ENCODE measurements around the gene ZBTB7C. TPM values are rescaled to one million over a fixed set of nuclear protein-coding genes. Genes with fewer than 3 reads are reported as not detected.

Gene ZBTB7C
- total RNA-seq, 1 experiment from 2014 or later: not detected

DNA sequence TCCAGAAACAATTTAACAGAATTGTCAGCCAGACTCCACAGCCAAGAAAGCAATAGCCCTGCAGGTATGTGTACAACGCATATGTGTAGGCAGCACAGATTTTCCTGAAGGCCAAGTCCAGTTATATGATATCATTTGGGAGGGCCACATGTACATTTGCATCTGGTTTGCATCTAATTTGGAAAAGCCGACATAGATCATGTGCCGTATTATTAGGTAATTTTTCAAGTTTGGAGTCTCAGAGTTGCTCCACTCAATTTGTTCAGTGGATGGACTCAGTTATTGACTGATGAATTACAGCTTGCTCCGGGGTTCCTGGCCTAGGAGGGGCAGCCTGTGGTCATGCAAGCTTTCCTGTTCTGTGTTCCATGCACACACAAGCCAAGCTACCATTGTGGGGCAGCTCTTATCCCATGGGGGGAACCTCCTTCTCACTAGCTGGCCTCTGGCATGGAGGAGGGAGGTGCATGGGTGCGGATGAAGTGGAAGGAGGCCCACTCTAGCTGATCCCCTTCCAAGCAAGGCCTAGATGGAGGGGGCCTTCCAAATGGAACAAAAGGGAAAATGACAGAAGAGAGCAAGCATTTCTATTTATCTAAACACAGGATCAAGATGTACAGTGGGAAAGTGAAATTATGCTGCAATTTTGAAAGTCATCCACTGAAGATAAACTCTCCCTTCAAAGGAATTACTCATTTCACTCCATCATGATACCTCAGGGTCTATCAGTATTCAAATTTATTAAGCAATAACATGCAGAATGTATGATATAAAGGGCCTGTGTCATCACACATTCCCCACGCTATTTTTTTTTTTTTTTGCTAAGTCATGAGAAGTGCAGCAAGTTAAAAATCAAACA, 276.2 kb downstream of the ZBTB7C start:
- H3K36me3 ChIP-seq: no peaks in the 10 kb centered on the region
- H3K4me3 ChIP-seq: no peak overlapping the region
- no peaks in the 10 kb centered on the region for H3K9me3 ChIP-seq (replicated peaks)
- no peak for DNase-seq
- H3K27ac ChIP-seq: no peak overlapping the region
- no peaks in the 10 kb centered on the region for H3K27me3 ChIP-seq
- H3K4me1 ChIP-seq: no peaks in the 10 kb centered on the region

DNA sequence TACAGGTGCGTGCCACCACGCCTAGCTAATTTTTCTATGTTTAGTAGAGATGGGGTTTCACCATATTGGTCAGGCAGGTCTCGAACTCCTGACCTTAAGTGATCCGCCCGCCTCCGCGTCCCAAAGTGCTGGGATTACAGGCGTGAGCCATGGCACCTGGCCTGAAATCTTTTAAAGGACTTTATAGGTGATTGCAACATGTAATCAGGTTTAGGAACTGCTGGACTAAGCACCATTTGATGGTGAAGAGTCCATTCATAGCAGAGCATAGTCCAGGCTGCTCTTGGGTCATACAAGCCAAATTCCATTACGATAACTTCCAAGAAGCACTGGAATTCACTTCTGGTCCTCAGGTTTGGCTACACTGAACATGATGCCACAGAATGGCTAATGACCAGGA, 278.1 kb downstream of the ZBTB7C start:
- Histone ChIP-seq H3K9me3 (replicated peaks) (no peaks in the 10 kb centered on the region), H3K36me3 (no peaks in the 10 kb centered on the region), H3K27ac (no peak overlapping the region), H3K4me3 (no peak overlapping the region), H3K27me3 (no peaks in the 10 kb centered on the region), H3K4me1 (no peaks in the 10 kb centered on the region)
- DNase-seq: no peak

DNA sequence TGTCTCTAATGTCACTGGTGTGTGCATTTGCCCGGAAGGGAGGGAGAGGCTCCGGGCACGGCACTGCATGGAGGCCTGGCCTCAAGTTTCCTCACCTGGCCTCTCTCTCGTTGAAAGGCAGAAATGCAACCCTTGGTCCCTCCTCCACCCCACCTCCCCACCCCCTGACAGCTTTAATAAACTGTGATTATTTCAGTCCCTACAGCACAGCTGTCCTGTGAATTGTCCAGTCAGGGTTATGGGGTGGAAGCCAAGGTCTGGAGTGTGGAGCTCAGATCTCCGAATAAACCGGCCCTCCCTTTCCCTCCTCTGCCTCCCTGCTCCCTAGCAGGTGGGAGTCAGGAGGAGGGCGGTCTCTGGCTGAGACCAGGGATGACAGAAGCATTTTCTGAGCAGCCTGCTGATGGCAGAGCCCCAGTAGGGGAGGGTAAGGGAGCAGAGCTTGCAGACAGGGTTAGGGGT, 279.5 kb downstream of the ZBTB7C start:
- Histone ChIP-seq H3K4me1 (no peaks in the 10 kb centered on the region), H3K4me3 (no peak overlapping the region), H3K27ac (no peak overlapping the region), H3K9me3 (replicated peaks) (no peaks in the 10 kb centered on the region), H3K27me3 (no peaks in the 10 kb centered on the region), H3K36me3 (no peaks in the 10 kb centered on the region)
- DNase-seq: no peak

DNA sequence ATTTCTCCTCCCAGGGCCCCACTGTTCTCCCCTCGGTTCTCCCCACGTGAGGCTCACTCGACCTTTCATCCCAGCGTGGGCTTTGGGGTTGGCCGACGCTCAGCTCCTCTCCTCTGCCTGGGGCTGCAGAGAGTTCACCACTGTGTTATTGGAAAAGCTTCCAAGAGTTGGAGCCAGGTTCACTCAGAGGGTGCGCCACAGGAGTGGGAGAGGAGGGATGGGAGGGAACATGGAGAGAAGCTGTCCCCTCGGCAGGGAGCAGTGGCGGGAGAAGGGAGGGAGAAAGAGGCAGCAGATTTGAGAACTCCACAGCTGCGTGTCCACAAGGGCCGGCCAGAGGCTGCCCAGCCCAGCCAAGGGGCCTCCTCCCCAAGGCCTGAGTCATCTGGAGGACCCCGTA, 281.6 kb downstream of the ZBTB7C start:
- Histone ChIP-seq H3K4me1 (no peaks in the 10 kb centered on the region), H3K36me3 (no peaks in the 10 kb centered on the region), H3K27me3 (no peaks in the 10 kb centered on the region), H3K4me3 (no peak overlapping the region), H3K9me3 (replicated peaks) (no peaks in the 10 kb centered on the region), H3K27ac (no peak overlapping the region)
- no peak for DNase-seq

DNA sequence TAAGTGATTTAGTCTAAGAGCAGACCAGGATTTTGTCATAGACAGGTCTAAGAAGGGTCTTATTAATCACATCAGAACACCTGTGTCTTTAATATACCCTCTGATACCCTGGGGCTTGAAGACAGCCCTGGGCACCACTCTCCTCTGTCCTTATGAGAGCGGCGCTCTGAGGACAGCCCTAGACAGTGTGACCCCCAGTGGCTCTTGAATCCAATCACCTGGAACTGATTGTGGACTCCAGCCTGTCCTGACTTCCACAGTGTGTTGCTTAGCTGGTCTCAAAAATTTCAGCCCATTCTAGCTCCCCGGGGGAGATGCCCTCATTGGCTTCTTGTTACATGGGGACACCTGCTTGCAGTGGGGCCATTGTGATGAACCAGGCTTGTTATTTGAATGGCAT, 282.9 kb downstream of the ZBTB7C start:
- H3K4me1 ChIP-seq: no peaks in the 10 kb centered on the region
- H3K9me3 ChIP-seq (replicated peaks): no peaks in the 10 kb centered on the region
- no peaks in the 10 kb centered on the region for H3K27me3 ChIP-seq
- H3K36me3 ChIP-seq: no peaks in the 10 kb centered on the region
- DNase-seq: no peak
- no peak overlapping the region for H3K27ac ChIP-seq
- H3K4me3 ChIP-seq: no peak overlapping the region

DNA sequence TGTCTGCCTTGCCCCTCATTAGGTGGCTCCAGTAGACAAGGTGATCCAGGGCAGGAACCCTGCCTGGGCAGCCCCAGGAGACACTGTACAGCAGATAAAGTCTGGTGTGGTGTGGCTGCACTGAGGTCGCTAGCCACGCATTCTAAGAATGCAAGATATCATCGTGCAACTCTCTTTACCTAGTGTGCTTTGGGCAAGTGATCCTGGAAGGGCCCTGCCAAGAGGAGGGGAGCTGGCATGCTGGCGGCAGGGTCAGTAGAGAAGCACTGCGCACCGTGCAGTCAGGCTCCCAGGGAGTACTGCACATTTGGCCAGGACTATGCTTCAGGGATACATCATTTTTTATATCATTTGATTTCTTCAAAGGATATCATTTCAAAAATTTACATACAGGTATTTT, 283.5 kb downstream of the ZBTB7C start:
- Histone ChIP-seq H3K4me1 (no peaks in the 10 kb centered on the region), H3K27me3 (no peaks in the 10 kb centered on the region), H3K36me3 (no peaks in the 10 kb centered on the region), H3K9me3 (replicated peaks) (no peaks in the 10 kb centered on the region), H3K4me3 (no peak overlapping the region), H3K27ac (no peak overlapping the region)
- no peak for DNase-seq

DNA sequence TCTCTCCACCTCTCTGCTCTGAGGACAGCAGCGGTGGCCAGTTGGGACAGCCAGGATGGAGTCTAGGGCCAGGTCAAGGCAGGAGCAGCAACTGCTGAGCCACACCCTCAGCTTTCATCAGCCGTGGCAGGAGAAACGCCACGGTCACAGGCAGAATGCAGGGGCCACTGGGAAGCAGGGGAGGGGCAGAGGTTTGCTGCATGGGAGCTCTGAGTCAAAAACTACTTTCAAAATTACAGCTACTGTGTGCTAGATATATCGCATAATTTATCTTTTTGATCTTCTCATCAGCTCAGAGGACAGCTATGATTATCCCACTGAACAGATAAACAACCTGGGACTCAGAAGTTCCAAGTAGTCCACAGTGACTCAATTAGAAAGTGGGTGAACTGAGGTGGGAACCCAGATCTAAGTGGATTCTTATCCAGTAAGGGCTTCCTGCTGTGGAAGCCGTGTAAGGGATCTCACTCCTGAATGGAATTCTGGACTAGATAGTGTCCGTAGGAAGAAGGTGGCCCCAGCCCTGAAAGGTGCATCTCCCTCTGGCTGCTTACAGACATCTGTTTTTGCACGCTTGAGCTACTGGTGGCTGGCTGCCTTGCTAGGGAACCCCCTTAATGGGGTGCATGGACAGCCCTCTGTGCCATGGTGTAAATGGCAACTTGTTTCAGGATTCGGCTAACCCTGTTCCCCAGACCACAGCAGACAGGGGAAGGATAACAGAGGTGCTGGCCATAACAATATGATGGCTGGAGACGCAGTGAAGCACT, 284.1 kb downstream of the ZBTB7C start:
- no peaks in the 10 kb centered on the region for H3K9me3 ChIP-seq (replicated peaks)
- no peaks in the 10 kb centered on the region for H3K4me1 ChIP-seq
- no peak for DNase-seq
- H3K27me3 ChIP-seq: no peaks in the 10 kb centered on the region
- H3K36me3 ChIP-seq: no peaks in the 10 kb centered on the region
- no peak overlapping the region for H3K4me3 ChIP-seq
- H3K27ac ChIP-seq: no peak overlapping the region

DNA sequence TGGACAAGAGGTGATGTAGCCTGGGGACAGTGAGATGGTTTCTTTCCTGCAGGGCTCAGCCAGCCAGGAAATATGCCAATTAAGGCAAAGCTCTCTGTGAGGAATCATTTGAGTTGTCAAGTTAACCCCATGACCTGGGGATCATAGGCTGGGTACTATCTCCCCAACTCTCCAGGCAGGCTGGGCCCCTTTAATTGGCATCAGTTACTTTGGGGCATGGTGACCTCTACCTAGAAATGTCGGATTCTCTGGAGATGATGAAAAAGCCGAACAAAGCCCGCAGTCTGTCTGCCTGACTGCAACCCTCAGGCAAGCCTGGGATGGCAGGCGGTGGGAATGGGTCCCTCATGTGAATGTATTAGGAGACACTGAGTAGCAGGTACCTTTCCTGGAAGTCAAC, 285.2 kb downstream of the ZBTB7C start:
- no peaks in the 10 kb centered on the region for H3K9me3 ChIP-seq (replicated peaks)
- no peak overlapping the region for H3K4me3 ChIP-seq
- no peaks in the 10 kb centered on the region for H3K36me3 ChIP-seq
- no peak overlapping the region for H3K27ac ChIP-seq
- no peaks in the 10 kb centered on the region for H3K27me3 ChIP-seq
- no peaks in the 10 kb centered on the region for H3K4me1 ChIP-seq
- DNase-seq: no peak

DNA sequence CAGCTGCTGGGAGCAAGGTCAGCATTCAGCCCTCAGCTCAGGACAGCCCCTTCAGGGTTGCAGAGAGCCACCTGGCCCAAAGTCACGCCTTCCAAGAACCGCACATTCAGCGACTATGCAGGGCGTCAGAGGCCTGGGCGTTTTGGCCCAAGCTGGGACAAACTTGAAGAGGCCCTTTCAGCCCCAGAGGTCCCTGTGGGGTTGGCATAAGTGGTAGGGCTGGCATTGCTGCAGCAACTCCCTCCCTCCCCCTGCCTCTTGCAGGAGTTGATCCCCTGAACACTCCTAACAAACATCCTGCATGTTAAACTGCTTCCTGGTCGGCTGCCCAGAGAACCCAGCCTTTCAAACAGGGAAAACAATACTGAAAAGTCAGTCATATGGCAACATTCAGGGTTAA, 285.9 kb downstream of the ZBTB7C start:
- no peak for DNase-seq
- H3K36me3 ChIP-seq: no peaks in the 10 kb centered on the region
- H3K27me3 ChIP-seq: no peaks in the 10 kb centered on the region
- no peak overlapping the region for H3K27ac ChIP-seq
- no peaks in the 10 kb centered on the region for H3K4me1 ChIP-seq
- H3K4me3 ChIP-seq: no peak overlapping the region
- H3K9me3 ChIP-seq (replicated peaks): no peaks in the 10 kb centered on the region

DNA sequence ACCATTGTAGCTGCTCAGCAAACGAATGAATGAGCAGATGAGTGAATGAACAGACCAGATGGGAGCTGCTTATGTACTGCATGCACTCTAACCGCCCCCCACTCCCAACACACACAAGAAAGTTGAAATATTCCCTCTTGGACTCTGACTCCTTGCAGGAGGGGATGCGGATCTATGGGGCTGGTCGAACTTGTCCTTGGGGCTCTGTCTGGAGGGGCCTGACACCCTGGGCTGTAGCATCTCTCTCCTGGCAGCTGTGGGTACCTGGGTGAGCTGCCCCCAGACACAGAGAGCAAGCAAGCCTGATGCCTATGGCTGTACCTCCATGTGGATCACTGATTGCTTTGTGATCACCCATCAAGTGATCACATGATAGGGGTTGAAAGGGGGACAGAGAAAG, 286.4 kb downstream of the ZBTB7C start:
- DNase-seq: no peak
- Histone ChIP-seq H3K36me3 (no peaks in the 10 kb centered on the region), H3K27me3 (no peaks in the 10 kb centered on the region), H3K4me1 (no peaks in the 10 kb centered on the region), H3K4me3 (no peak overlapping the region), H3K27ac (no peak overlapping the region), H3K9me3 (replicated peaks) (no peaks in the 10 kb centered on the region)

DNA sequence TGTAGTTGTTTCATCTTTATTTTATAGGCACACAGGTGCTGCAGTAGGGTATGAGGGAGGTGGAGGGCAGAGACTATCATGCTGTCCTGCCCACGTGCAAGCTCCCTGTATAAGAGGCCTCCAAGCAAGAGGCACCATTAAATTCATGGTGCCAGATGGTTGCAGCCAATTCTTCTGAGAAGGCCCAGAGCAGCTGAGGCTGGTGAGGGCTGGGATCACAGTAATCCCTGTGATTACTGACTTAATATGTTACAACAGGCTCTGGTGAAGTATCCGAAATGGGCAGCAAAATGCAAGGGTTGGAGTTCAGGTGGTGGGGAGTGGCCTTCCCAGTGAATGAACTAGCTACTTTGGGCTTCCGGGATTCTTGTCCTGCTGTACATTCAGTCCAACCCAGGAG, 286.8 kb downstream of the ZBTB7C start:
- no peak overlapping the region for H3K27ac ChIP-seq
- H3K9me3 ChIP-seq (replicated peaks): no peaks in the 10 kb centered on the region
- no peaks in the 10 kb centered on the region for H3K36me3 ChIP-seq
- H3K4me3 ChIP-seq: no peak overlapping the region
- DNase-seq: peak in 1 of 2 experiments; percentile 1
- no peaks in the 10 kb centered on the region for H3K27me3 ChIP-seq
- no peaks in the 10 kb centered on the region for H3K4me1 ChIP-seq

DNA sequence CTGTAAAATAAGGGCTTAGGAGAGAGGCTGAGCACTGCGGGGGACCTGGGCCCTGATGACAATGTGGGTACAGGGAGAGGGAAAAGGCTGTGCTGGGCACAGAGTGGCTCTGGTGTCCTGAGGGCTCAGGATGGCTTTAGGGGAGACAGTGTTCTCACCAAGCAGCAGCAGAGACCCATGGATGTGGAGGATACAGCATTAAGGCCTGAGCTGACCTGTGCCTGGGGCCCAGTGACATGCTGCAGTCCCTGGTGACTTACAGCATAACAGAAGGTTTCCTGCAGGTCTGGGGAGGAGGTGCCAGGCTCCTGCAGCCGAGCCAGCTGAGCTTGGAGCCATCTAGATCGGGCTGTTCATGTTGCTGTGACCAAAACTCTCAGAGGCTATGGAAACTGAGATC, 287.4 kb downstream of the ZBTB7C start:
- Histone ChIP-seq H3K4me3 (no peak overlapping the region), H3K9me3 (replicated peaks) (no peaks in the 10 kb centered on the region), H3K4me1 (no peaks in the 10 kb centered on the region), H3K27me3 (no peaks in the 10 kb centered on the region), H3K27ac (no peak overlapping the region), H3K36me3 (no peaks in the 10 kb centered on the region)
- DNase-seq: no peak

DNA sequence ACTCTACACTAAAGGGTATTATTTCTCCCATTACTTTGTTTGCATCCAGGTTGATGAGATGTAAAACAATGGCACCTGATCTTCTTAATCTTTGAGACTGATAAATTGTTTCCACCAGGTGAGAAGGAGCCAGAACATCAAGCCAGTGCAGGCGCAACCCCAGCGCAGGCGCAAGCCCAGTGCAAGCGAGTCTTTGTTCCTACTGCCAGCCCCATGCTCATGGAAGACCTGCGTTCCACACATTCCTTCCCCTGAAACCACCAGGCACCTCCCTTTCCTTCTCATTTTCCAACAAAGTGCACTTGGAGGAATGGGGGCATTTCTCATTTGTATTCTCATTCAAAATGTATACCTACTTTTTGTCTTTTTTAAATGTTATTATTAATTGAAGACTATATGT, 290.0 kb downstream of the ZBTB7C start:
- no peaks in the 10 kb centered on the region for H3K36me3 ChIP-seq
- no peak overlapping the region for H3K27ac ChIP-seq
- no peaks in the 10 kb centered on the region for H3K9me3 ChIP-seq (replicated peaks)
- H3K4me3 ChIP-seq: no peak overlapping the region
- H3K27me3 ChIP-seq: no peaks in the 10 kb centered on the region
- H3K4me1 ChIP-seq: no peaks in the 10 kb centered on the region
- DNase-seq: no peak

DNA sequence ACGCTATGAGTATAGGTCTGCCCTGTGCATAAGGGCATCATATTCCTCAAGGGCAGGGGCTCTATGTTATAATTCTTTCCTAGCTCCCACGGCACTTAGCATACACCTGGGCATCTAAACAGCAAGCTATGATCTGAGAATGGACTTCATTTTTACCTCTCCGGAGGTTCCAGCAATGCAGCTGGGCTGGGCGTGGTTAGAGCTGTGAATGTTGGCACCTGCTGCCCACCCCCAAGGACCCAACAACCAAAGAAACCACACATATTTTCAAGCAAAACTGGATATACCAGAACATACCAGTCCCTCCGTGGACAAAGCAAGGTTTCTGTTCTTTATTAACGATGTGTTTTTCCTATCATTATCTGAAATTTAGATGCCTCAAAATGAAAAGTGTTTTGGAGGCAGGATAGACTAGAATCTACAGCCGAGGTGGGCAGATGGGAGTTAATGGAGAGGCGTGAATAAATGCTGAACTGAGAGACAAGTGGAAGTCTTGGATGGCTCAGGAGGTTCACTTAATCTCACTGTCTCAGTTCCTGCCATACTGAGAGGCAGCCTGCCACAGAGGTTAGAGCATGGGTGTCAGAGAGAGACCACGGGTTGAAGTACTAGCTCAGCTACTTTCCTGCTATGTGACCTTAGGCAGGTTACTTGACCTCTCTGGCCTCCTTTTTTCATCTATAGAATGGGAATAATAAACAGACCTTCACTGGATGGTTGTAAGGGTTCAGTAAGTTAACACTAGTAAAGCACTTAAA, 292.1 kb downstream of the ZBTB7C start:
- H3K27ac ChIP-seq: no peak overlapping the region
- no peaks in the 10 kb centered on the region for H3K36me3 ChIP-seq
- no peaks in the 10 kb centered on the region for H3K4me1 ChIP-seq
- no peaks in the 10 kb centered on the region for H3K9me3 ChIP-seq (replicated peaks)
- no peak for DNase-seq
- no peaks in the 10 kb centered on the region for H3K27me3 ChIP-seq
- no peak overlapping the region for H3K4me3 ChIP-seq

DNA sequence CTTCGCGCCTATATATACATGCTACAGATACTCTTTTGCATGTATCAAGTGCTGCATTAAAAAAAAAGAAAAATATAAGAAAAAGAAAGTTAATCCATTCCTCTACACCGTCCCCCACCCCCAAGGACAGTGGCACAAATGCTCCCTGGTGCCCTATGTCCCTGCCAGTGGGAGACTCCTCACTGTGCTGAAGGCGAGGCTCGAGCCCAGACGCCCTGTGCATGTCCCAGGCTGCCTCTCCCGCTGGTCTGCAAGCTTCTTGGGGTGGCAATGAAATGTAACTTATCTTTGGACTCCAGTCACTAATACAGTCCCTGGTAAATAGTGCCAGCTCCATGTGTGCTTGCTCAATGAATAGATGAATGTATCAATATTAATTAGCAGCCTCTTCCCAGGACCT, 293.2 kb downstream of the ZBTB7C start:
- H3K9me3 ChIP-seq (replicated peaks): no peaks in the 10 kb centered on the region
- no peak overlapping the region for H3K27ac ChIP-seq
- no peaks in the 10 kb centered on the region for H3K4me1 ChIP-seq
- no peaks in the 10 kb centered on the region for H3K36me3 ChIP-seq
- no peak for DNase-seq
- no peak overlapping the region for H3K4me3 ChIP-seq
- H3K27me3 ChIP-seq: no peaks in the 10 kb centered on the region
